ENCODE results near the gene CORO1A.
"Not testable (repeated sequence)": the region's sequence is repeated elsewhere in the genome, so short reads cannot be mapped to it uniquely, and the experiment has no call there.

Gene CORO1A

DNA sequence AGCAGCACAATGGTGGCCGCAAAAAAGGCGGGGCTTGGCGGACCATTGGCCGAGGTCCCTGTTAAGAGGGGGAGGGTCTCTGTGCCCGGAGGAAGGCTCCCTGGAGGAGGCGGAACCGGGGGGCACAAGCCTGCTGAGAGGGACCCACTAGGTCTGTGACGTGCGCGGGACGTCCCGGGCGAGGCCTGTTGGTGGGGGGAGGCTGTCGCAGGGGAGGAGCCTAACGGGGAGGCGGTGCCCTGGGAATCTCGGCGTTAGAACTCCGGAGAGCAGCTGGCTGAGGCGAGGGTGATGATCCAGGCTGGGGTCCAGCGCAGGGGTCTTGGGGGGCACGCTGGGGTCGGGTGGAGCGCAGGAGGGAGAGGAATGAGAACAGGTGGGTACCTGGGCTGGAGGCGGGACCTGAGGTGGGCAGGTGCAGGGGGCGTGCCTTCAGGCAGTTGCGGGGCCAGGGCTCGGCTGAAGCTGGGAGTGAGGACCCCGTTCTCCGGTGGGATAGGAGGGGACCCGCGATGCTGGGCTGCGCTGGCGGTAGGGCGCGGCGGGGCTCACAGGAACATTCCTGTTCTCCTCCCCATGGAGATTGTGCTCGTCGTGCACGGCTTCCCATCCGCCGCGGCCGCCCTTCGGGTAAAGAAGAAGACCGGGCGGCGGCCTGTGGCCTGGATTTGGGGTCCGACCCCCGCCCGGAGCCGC, 22.3 kb downstream of the CORO1A start:
- not testable (repeated sequence) for DNase-seq (ENCODE audit: low read depth)

DNA sequence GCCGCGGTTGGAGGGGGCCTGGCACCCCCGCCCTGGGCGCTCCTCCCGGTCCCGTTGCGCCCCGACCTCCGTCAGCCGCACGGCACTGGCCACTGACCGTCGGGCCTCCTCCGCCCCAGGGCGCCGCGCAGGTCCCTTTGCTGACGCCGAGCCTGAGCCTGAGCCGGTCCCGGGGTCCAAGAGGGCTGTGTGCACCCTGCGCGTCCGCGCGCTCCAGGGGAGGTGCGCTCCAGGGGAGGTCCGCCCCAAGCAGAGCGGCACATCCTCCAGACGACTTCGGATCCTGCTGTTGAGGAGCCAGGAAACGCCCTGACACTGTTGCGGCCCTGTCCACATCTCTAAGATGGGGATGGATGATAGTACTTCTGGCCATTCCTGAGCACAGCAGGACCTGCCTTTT, 22.9 kb downstream of the CORO1A start:
- DNase-seq (ENCODE audit: low read depth), result not testable (repeated sequence)

DNA sequence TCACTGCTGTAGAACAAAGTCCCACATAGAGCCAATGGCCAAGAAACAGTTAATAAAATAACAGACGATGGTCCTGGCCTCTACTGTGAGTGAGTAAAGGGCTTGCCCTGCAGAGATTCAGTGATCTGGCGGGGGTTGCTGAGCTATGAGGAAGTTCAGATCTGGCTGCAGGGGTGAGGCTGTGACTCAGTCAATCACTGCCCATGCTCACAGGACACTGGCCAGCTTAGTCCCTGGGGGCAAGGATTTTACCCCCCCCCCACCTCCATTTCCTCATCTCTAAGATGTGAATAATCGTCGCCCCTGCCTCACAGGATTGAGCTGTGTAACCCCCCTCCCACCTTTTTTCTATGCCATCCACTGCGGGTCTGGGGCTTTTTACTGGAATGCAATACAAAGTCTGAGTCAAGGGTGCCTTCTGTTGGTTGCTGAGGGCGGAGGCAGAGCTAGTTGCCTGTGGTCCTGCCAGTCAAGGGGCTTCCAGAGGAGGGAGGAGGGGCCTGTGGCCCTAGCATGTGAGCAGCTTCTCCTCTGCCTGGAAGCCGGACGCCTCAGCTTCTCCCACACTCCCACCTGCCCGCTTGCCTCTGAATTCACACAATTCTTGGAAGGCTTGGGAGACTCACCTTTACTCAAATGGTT, 23.8 kb downstream of the CORO1A start:
- DNase-seq (ENCODE audit: low read depth), result not testable (repeated sequence)

DNA sequence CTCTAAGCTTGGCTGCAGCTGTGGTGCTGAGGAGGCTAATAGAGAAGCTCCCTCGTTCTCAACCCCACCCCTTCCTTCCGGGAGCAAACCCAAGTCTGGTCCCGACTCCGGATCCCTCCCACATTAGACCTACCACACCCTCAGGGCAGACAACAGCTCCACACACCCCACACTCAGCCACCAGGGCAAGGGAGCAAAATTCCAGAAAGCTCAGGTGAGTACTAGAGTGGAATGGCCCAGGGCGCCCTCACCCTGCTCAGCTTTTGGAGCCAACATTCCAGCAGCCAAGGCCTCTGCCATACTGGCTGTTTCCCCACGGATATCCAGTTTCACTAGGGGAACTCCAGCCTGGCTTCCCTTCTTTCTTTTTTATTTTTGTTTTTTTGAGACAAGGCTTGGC, 25.6 kb downstream of the CORO1A start:
- not testable (repeated sequence) for DNase-seq (ENCODE audit: low read depth)

DNA sequence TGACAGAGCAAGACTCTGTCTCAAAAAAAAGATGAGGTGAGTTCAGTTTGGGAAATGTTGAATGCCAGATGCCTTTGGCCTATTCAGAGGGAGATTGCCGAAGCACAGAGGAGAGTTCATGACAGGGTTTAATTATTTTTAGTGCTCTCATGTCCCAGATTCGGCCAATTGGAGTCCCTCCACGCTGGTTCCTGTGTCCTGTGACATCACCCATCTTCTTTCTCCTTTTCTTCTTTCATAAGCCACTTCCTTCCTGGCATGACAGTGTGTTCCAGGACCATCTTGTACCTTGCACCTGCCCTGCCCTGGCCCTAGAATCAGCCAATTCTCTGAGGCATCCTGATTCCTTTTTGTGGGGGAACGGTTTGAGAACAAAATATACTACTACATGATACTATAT, 28.0 kb downstream of the CORO1A start:
- not testable (repeated sequence) for DNase-seq (ENCODE audit: low read depth)

DNA sequence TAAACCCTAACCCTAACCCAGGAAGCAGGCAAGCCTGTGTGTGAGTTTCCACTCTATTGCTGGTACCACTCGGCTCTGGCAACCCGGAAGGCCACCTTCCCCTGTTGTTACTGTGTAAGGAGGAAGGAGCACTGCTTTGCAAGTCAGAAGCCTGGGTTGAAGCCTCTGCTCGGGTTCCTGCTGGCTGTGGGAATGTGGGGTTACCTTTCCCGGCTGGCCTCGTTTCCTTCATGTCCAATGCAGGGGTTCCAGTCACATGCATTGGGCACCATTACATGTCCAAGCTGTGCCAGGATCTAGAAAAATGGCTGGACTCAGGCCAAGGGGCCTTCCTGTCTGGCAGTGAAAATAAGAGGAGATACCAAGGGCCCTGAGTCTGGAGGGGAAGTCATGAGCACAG, 33.7 kb downstream of the CORO1A start:
- DNase-seq (ENCODE audit: low read depth), result not testable (repeated sequence)
